Pulmonary artery endothelial cell (primary cell): ENCODE data around the gene CCDC117. TPM values are rescaled to one million over a fixed set of nuclear protein-coding genes. Genes with fewer than 3 reads are reported as not detected.

ENCODE experiments used
- DNase-seq: peaks from one replicate; pipeline ENCODE4 v3.0.0-alpha.2; 2011; ENCODE audit warnings: low read depth, low spot score
- total RNA-seq: library from RNA; depleted of rRNA; stranded (reverse); fragments of >200 nt; gene quantifications from 2 replicates; pipeline ENCODE4 v1.2.3, GENCODE V29; 2014

The CCDC117 gene
- total RNA-seq, 1 donor from 2014 or later = 12.7 TPM

GRCh38 chr22:28769394-28770085 is 3.0 kb upstream of the CCDC117 start:
- DNase-seq = no peak

- no peak for DNase-seq
These were observed 1.2 kb upstream of the CCDC117 start for GRCh38 chr22:28771195-28771791.

- DNase-seq = no peak
These were observed 969 bp downstream of the CCDC117 start for GRCh38 chr22:28773461-28773867.

GRCh38 chr22:28774378-28774777 is 1.9 kb downstream of the CCDC117 start:
- no peak for DNase-seq

- DNase-seq = no peak
These were observed 7.3 kb downstream of the CCDC117 start for GRCh38 chr22:28779833-28780232.

- no peak for DNase-seq
These were observed 7.8 kb downstream of the CCDC117 start for GRCh38 chr22:28780296-28780695.

- no peak for DNase-seq
These were observed 11.5 kb downstream of the CCDC117 start for GRCh38 chr22:28783786-28784671.

GRCh38 chr22:28788601-28789000 is 16.1 kb downstream of the CCDC117 start:
- DNase-seq = no peak

GRCh38 chr22:28791124-28791523 is 18.6 kb downstream of the CCDC117 start:
- DNase-seq = no peak

- DNase-seq = no peak
These were observed 19.5 kb downstream of the CCDC117 start for GRCh38 chr22:28791841-28792490.

GRCh38 chr22:28792491-28793383 is 20.2 kb downstream of the CCDC117 start:
- DNase-seq = no peak

- DNase-seq = no peak
These were observed 21.6 kb downstream of the CCDC117 start for GRCh38 chr22:28793976-28794584.

- no peak for DNase-seq
These were observed 22.7 kb downstream of the CCDC117 start for GRCh38 chr22:28795071-28795693.

GRCh38 chr22:28795932-28796856 is 23.7 kb downstream of the CCDC117 start:
- no peak for DNase-seq

- peak; percentile 63 for DNase-seq
These were observed 26.5 kb downstream of the CCDC117 start for GRCh38 chr22:28798810-28799605.

GRCh38 chr22:28799606-28800307 is 27.3 kb downstream of the CCDC117 start:
- DNase-seq = no peak
